ENCODE data around the gene LAMA4.

Gene LAMA4

DNA sequence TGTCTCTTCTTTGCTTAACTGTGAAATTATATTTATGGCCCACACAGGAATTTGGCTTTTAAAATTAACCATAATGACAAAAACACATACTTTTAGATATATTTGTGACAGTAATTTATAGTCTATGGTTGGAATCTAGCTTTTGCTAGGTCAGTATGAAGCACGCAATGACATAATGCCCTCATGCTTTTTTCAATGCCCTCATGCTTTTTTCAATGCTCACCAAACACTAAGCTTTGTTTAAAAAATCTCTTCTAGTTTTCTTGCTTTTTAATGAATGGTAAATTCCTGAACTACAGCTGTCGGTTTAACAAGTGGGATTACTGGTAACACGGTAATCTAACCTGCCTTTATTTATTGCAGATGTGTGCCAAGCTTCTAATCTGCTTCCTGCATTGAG is 187.8 kb downstream of the LAMA4 start:
- DNase-seq, result no peak

GRCh38 chr6:112065426-112065986 is 188.9 kb downstream of the LAMA4 start:
- DNase-seq, result no peak

DNA sequence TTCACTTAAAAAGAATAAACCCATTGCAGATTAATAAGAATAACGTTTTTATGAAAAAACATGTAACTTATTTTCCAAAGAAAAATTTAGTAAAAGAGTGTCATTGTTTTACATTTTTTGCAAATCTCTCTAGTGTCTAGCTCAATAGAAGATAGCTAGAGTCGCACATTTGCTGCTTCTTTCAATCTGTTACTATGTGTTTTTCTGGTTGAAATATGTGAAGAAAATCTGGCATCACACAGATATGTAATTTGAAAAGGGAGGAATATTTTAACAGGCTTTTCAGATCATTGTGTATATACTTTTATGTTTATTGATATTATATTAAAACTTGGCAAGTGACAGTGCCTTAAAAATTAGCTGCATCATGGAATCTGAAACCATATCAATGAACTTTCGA is 191.4 kb downstream of the LAMA4 start:
- no peak for DNase-seq

GRCh38 chr6:112061605-112062004 is 192.8 kb downstream of the LAMA4 start:
- DNase-seq, result no peak
